GM19351 (cell line): ENCODE measurements around the gene TEX28.
"Not testable (repeated sequence)": the region's sequence is repeated elsewhere in the genome, so short reads cannot be mapped to it uniquely, and the experiment has no call there.

Experiments
- ATAC-seq: cut with Tn5 transposase; IDR thresholded peaks from one replicate; pipeline ENCODE4 v1.9.1; 2021; ENCODE audit warnings: mild to moderate bottlenecking, moderate library complexity; ENCODE audit not compliant: unreplicated experiment

TEX28 gene

GRCh38 chrX:154310616-154311536 lies 16.0 kb upstream of the TEX28 start:
- no peak for ATAC-seq

- ATAC-seq: no peak
Measured at GRCh38 chrX:154309041-154309775, 14.3 kb upstream of the TEX28 start.

- ATAC-seq: peak; percentile 56
Measured at GRCh38 chrX:154308108-154308946, 13.4 kb upstream of the TEX28 start.

GRCh38 chrX:154307202-154307601 lies 12.3 kb upstream of the TEX28 start:
- no peak for ATAC-seq

GRCh38 chrX:154305541-154306205 lies 10.7 kb upstream of the TEX28 start:
- no peak for ATAC-seq

- no peak for ATAC-seq
Measured at GRCh38 chrX:154304846-154305245, 9.9 kb upstream of the TEX28 start.

- no peak for ATAC-seq
Measured at GRCh38 chrX:154303476-154303875, 8.6 kb upstream of the TEX28 start.

GRCh38 chrX:154302998-154303397 lies 8.1 kb upstream of the TEX28 start:
- ATAC-seq: not testable (repeated sequence)

GRCh38 chrX:154300816-154301215 lies 5.9 kb upstream of the TEX28 start:
- no peak for ATAC-seq

- peak; percentile 54 for ATAC-seq
Measured at GRCh38 chrX:154298312-154298711, 3.4 kb upstream of the TEX28 start.

GRCh38 chrX:154296731-154297130 lies 1.8 kb upstream of the TEX28 start:
- no peak for ATAC-seq

GRCh38 chrX:154295664-154296310 lies 863 bp upstream of the TEX28 start, which contains the start of gene TKTL1:
Gene TKTL1, plus strand, starts transcription at chrX:154295795. Its CDS starts 65 bp downstream, at chrX:154295860.
- no peak for ATAC-seq

GRCh38 chrX:154286406-154286805 lies 8.5 kb downstream of the TEX28 start:
- not testable (repeated sequence) for ATAC-seq

- ATAC-seq: not testable (repeated sequence)
Measured at GRCh38 chrX:154284489-154285338, 10.2 kb downstream of the TEX28 start.

- ATAC-seq: not testable (repeated sequence)
Measured at GRCh38 chrX:154269245-154269644, 25.7 kb downstream of the TEX28 start.

GRCh38 chrX:154263072-154263471 lies 31.9 kb downstream of the TEX28 start:
- not testable (repeated sequence) for ATAC-seq

- ATAC-seq: not testable (repeated sequence)
Measured at GRCh38 chrX:154258711-154259110, 36.2 kb downstream of the TEX28 start.

GRCh38 chrX:154257282-154257681 lies 37.6 kb downstream of the TEX28 start, which contains the start of gene OPN1MW3:
Gene OPN1MW3, plus strand, starts transcription at chrX:154257582. Its CDS starts 38 bp downstream, at chrX:154257620.
- ATAC-seq: not testable (repeated sequence)

GRCh38 chrX:154248076-154248475 lies 46.8 kb downstream of the TEX28 start:
- not testable (repeated sequence) for ATAC-seq
